GM19324 (cell line): ENCODE measurements around the gene MAGI2.
A peak's percentile ranks its signal among the peaks of the same experiment; 100 is the strongest.

Experiments
- ATAC-seq: cut with Tn5 transposase; IDR thresholded peaks from one replicate; pipeline ENCODE4 v1.9.1; 2021; ENCODE audit warnings: mild to moderate bottlenecking, moderate library complexity; ENCODE audit not compliant: unreplicated experiment, low FRiP score

MAGI2 gene

GRCh38 chr7:78047800-78048199 is 1405.7 kb downstream of the MAGI2 start:
- no peak for ATAC-seq

DNA sequence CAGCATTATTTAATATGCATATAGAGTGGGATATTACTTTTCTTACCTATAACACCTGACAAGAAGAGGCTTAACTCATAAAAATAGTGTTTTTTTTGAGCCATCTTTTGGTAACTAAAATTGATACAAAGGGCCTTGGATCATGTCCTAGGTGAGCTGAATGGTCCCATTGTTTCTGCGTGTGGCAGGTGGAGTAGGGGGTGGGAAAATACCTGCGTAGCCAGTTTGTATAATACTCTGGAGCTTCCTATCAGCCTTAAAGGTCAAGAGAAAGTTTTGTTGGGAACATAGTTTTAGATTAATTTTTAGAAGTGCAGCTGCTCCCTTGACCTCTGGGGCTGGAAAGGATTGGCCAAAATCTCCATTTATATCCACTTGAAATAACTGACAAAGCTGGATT is 1410.3 kb downstream of the MAGI2 start:
- ATAC-seq = no peak

DNA sequence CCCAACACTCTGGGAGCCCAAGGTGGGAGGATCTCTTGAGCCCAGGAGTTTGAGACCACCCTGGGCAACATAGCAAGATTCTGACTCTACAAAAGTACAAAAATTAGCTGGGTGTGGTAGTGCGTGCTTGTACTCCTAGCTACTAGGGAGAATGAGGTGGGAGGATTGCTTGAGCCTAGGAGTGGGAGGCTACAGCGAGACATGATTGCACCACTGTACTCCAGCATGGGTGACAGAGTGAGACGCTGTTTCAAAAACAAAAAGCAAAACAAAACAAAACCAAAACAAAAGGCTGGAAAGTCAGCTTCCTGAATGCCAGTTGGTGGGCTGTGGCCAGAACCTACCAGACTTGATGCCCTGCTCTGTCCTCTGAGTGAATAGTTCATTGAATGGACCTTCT is 1412.0 kb downstream of the MAGI2 start:
- no peak for ATAC-seq

GRCh38 chr7:78039790-78040776 is 1413.4 kb downstream of the MAGI2 start:
- ATAC-seq = no peak

DNA sequence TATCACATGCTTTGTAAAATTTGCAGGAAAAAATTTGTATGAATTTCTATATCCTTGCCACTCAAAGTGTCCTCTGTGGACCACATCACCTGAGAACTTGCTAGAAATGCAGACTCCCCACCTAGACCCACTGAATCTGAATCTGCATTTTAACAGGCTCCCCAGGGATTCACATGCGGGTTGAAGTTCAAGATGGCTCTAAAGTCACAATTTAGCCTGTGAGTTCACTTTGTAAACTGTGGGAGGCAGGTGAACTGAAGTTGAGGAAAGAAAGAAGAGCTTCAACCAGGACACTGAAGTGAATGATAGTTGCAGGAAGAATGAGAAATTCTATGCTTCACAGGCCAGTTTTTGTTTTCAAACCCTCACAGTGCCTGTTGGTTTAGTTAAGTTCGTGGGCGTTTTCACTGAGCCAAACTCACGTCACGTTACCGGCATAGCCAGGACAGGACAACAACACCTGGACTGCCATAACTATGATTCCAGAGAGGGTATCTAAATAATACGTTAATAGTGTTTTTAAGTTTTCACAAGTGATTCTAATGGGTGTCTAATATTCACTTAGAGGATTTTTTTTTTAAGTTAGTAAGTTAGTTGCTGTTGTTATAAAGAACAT is 1414.9 kb downstream of the MAGI2 start:
- ATAC-seq = no peak

GRCh38 chr7:78037603-78038002 is 1415.9 kb downstream of the MAGI2 start:
- no peak for ATAC-seq

DNA sequence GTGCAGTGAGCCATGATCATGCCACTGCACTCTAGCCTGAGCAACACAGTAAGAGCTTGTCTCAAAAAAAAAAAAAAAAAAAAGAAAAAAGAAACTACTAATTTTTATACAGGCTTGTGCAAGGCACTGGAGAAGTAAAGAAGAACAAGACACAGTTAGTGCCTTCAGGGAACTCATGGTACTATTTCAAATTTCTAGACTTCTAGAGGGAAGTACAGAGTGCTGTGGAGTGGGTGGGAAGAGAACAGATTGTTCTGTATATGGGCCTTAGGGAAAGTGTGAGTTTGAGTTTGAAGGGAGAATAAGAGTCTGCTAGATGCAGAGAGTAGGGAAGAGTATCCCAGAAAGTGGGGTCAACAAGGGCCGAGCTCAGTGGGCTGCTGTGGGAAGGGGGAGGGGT is 1420.1 kb downstream of the MAGI2 start:
- no peak for ATAC-seq

DNA sequence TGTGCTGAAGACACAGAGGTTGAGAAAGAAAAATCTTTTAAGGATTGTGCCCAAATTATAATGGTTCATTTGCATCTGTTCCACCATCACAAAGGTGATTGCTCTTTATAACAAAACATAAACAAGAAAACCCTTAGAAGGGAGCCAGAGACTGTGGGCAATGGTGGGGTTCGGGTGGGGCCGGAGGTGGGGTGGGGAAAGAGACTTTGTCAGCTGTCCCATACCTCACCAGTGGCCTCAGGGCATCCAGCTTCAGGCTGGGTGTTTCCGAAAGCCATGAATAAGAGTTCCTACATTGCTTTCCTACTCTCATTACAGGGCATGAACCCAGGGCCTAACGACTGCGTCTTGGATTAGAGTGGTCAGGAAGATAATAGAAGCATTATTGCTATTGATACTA is 1427.0 kb downstream of the MAGI2 start:
- ATAC-seq = no peak

GRCh38 chr7:78024591-78024990 is 1428.9 kb downstream of the MAGI2 start:
- ATAC-seq = no peak

DNA sequence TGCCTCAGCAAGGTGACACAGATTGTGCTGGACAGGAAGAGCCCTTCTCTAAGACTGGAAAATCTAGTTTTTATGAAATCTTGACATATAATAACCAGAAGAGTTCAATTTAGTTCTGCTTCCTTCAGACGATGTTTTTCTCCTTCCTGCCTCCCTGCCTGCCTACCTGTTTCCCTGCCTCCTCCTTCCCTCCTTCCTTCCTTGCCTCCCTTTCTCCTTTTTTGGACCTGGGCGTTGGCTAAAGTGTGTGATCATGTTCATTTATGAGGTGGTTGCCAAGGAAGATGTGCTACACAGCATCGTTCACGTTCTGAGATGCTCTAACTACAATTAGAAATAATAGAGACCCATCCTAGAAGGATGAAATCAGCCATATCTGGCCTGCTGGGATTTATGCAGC is 1430.3 kb downstream of the MAGI2 start:
- ATAC-seq = no peak

GRCh38 chr7:78022165-78022564 is 1431.3 kb downstream of the MAGI2 start:
- no peak for ATAC-seq

DNA sequence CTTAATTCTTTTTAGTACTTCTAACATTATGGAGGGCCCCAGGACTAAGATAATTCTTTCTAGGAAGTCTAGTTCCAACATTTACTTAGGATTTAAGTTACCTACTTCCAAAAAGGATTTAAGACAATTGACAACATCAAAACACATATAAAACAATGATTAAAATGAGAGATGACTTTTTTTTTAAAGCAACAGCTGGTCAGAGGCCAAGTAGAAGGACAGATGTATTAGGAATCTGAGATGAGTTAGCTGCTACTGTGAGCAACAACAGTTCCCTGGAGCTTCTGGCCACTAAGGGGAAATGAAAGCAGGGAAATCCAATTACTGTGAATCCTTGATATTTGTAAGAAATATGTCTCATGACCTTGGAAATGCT is 1432.6 kb downstream of the MAGI2 start:
- ATAC-seq = no peak

- peak; percentile 5 for ATAC-seq
Observed at GRCh38 chr7:78020136-78020873, 1433.2 kb downstream of the MAGI2 start.

- ATAC-seq = peak; percentile 78
Observed at GRCh38 chr7:78019447-78020135, 1433.9 kb downstream of the MAGI2 start.

DNA sequence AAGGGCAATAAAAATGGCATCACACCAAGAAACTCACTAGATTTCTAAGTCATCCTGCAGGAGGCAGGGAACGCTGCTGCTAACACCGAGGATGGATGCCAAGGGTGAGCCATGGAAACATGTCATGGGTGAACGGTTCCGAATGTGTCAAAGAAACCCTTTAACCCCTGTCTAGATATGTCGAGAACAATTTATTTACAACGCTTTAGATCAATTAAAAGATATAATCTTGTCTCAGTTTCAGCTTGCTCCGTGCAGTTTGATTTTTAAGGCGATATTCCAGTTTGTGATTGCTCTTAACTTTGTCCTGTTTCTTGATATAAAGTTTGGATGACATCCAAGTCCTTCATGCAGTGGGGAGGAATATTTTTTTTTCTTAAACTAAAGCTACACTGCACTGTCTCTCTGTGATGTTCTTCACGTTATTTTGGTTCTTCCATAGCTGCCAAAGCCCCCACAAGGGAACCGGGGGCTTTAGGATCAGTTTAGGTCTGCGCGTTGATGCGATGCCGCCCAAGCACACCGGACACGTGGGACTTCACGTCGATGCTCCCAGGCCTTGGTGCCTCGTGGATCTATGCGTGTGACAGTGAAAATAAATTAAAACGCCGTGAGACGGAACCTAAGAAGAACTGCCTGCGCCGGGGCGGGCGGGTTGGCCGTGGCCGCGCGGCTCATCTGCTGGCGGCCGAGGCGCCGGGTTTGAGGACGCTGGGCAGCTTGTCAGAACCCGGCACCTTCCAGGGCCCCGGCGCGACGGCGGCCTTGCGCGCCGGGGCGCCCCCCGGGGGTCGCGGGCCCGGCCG is 1434.6 kb downstream of the MAGI2 start:
- peak; percentile 27 for ATAC-seq

DNA sequence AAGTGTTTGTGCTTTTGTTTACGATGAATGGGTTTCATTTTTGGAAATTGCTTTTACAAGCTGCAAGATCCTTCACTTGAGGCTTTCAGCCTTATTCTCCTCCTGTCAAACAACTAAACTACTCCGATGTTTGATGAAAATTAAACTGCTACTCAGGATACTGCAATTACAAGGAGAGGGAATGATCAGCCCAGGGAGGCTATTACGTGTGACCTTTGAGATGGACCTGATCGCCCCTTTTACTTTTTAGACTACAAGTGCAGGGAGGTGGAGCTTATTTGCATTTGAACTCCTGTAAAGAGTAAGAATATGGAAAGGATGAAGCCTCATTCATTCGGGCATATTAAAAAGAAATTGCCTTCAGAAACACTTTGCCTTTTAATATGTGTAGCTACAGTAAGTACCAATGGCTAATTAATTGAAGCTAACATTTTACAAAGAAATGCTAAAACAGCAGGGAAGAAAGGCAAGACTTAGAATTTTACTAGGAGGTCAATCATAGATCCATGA is 1435.8 kb downstream of the MAGI2 start:
- ATAC-seq = no peak

GRCh38 chr7:78015574-78016260 is 1437.8 kb downstream of the MAGI2 start:
- no peak for ATAC-seq

DNA sequence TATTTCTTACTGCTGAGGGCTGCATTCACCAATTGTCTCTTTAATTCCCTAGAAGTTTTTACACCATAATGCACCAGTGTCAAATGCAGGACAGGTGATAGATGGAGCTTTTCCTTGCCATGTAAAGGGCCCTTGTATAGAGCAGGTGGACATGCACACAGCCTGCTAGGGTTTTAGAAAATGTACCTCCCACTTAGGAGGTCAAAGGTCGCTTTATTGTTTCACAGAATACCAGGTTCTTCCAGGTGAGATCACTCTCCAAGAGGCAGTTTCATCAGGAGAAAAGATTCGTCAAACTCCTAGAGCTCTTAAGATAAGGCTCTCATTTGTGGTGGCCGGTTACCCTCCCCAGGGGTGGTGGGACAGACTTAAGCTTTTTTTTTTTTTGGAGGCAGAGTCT is 1439.1 kb downstream of the MAGI2 start:
- no peak for ATAC-seq

- no peak for ATAC-seq
Observed at GRCh38 chr7:78013386-78013785, 1440.1 kb downstream of the MAGI2 start.
